Activated naive CD8-positive, alpha-beta T cell treated with anti-CD3 and anti-CD28 coated beads, Interleukin-2, amount 10 ng/mL, durations not matched to agents 7 days and 5 days (primary cell): ENCODE measurements around the gene CHD2. TPM values are rescaled to one million over a fixed set of nuclear protein-coding genes. Genes with fewer than 3 reads are reported as not detected.

Experiments
- microRNA-seq: library from miRNA; unstranded; fragments of <30 nt; microRNA quantifications from one replicate; pipeline ENCODE4 v1.2.0, GENCODE V29; 2022
- total RNA-seq, 2 experiments: library from RNA; stranded (reverse); gene quantifications; one replicate each; pipeline ENCODE4 v1.2.3, GENCODE V29; 2021

Gene CHD2
- total RNA-seq, 2 experiments from 2014 or later = 218 to 236 TPM

Small RNAs within 50 kb of the gene (microRNA-seq; reads per million reads assigned to microRNA genes)
- not detected for gene MIR3175

Other genes with a start within 250 kb of the CHD2 start
- gene FAM174B, start 244.5 kb upstream of the CHD2 start, total RNA-seq = 1 to 10 TPM; 1.4 to 1.9 TPM
- gene RGMA, start 188.9 kb downstream of the CHD2 start, total RNA-seq = under 1 TPM in 1 of 2 experiments, not detected in 1; 0.30 TPM